ENCODE data around the gene GALNT18.

Gene GALNT18

GRCh38 chr11:11499300-11499699 lies 122.5 kb downstream of the GALNT18 start:
- DNase-seq (ENCODE audit: low spot score), result no peak

- DNase-seq (ENCODE audit: low spot score), result no peak
Measured at GRCh38 chr11:11498195-11498594, 123.6 kb downstream of the GALNT18 start.

GRCh38 chr11:11496879-11497278 lies 124.9 kb downstream of the GALNT18 start:
- DNase-seq (ENCODE audit: low spot score), result no peak

GRCh38 chr11:11494348-11494747 lies 127.5 kb downstream of the GALNT18 start:
- DNase-seq (ENCODE audit: low spot score), result no peak

- DNase-seq (ENCODE audit: low spot score), result no peak
Measured at GRCh38 chr11:11493698-11494097, 128.1 kb downstream of the GALNT18 start.

GRCh38 chr11:11491589-11491988 lies 130.2 kb downstream of the GALNT18 start:
- DNase-seq (ENCODE audit: low spot score), result no peak

GRCh38 chr11:11491014-11491413 lies 130.8 kb downstream of the GALNT18 start:
- DNase-seq (ENCODE audit: low spot score), result no peak

- DNase-seq (ENCODE audit: low spot score), result no peak
Measured at GRCh38 chr11:11486423-11486822, 135.4 kb downstream of the GALNT18 start.

GRCh38 chr11:11486002-11486401 lies 135.8 kb downstream of the GALNT18 start:
- DNase-seq (ENCODE audit: low spot score), result no peak

GRCh38 chr11:11483627-11484026 lies 138.2 kb downstream of the GALNT18 start:
- no peak for DNase-seq (ENCODE audit: low spot score)

- DNase-seq (ENCODE audit: low spot score), result no peak
Measured at GRCh38 chr11:11482730-11483129, 139.1 kb downstream of the GALNT18 start.

GRCh38 chr11:11481371-11481770 lies 140.4 kb downstream of the GALNT18 start:
- no peak for DNase-seq (ENCODE audit: low spot score)

- DNase-seq (ENCODE audit: low spot score), result no peak
Measured at GRCh38 chr11:11480971-11481370, 140.8 kb downstream of the GALNT18 start.

GRCh38 chr11:11478687-11479086 lies 143.1 kb downstream of the GALNT18 start:
- DNase-seq (ENCODE audit: low spot score), result no peak

GRCh38 chr11:11477695-11478420 lies 143.9 kb downstream of the GALNT18 start:
- DNase-seq (ENCODE audit: low spot score), result no peak

- DNase-seq (ENCODE audit: low spot score), result no peak
Measured at GRCh38 chr11:11476971-11477645, 144.7 kb downstream of the GALNT18 start.

- DNase-seq (ENCODE audit: low spot score), result no peak
Measured at GRCh38 chr11:11476499-11476898, 145.3 kb downstream of the GALNT18 start.

GRCh38 chr11:11472106-11472505 lies 149.7 kb downstream of the GALNT18 start:
- DNase-seq (ENCODE audit: low spot score), result no peak

- DNase-seq (ENCODE audit: low spot score), result no peak
Measured at GRCh38 chr11:11471201-11471600, 150.6 kb downstream of the GALNT18 start.

- DNase-seq (ENCODE audit: low spot score), result no peak
Measured at GRCh38 chr11:11468954-11469353, 152.9 kb downstream of the GALNT18 start.

- no peak for DNase-seq (ENCODE audit: low spot score)
Measured at GRCh38 chr11:11467312-11467711, 154.5 kb downstream of the GALNT18 start.

- DNase-seq (ENCODE audit: low spot score), result no peak
Measured at GRCh38 chr11:11464555-11464954, 157.2 kb downstream of the GALNT18 start.

- no peak for DNase-seq (ENCODE audit: low spot score)
Measured at GRCh38 chr11:11463405-11463804, 158.4 kb downstream of the GALNT18 start.

GRCh38 chr11:11461473-11461872 lies 160.3 kb downstream of the GALNT18 start:
- DNase-seq (ENCODE audit: low spot score), result no peak

Measured in kidney capillary endothelial cell (primary cell).